IPS-20b (cell line): ENCODE data around the gene MNT.
A peak's percentile ranks its signal among the peaks of the same experiment; 100 is the strongest.

ENCODE experiments used
- H3K27ac ChIP-seq: one replicate; pipeline ENCODE4 v1.5.1; 2013; ENCODE audit warnings: low read length
- H3K27me3 ChIP-seq: 2 replicates; pipeline ENCODE4 v1.6.1; 2013; ENCODE audit warnings: mild to moderate bottlenecking, low read length, inconsistent platforms; ENCODE audit not compliant: insufficient read depth
- H3K36me3 ChIP-seq: 2 replicates; pipeline ENCODE4 v1.6.1; 2013; ENCODE audit warnings: low read depth, mild to moderate bottlenecking, inconsistent platforms, low read length, moderate library complexity; ENCODE audit not compliant: insufficient read depth
- H3K4me1 ChIP-seq: 2 replicates; pipeline ENCODE4 v1.6.1; 2013; ENCODE audit warnings: mild to moderate bottlenecking, control low read depth, inconsistent platforms, low read length, moderate library complexity; ENCODE audit not compliant: insufficient read depth
- H3K4me3 ChIP-seq: 2 replicates; pipeline ENCODE4 v1.5.1; 2013; ENCODE audit warnings: mild to moderate bottlenecking, low read length, inconsistent platforms
- H3K9ac ChIP-seq: 2 replicates; pipeline ENCODE4 v1.6.1; 2013; ENCODE audit warnings: low read depth, mild to moderate bottlenecking, inconsistent platforms, low read length, moderate library complexity
- H3K9me3 ChIP-seq: 2 replicates; pipeline ENCODE4 v1.6.1; 2013; ENCODE audit warnings: mild to moderate bottlenecking, low read depth, low read length, inconsistent platforms; ENCODE audit not compliant: insufficient read depth

The MNT gene

DNA sequence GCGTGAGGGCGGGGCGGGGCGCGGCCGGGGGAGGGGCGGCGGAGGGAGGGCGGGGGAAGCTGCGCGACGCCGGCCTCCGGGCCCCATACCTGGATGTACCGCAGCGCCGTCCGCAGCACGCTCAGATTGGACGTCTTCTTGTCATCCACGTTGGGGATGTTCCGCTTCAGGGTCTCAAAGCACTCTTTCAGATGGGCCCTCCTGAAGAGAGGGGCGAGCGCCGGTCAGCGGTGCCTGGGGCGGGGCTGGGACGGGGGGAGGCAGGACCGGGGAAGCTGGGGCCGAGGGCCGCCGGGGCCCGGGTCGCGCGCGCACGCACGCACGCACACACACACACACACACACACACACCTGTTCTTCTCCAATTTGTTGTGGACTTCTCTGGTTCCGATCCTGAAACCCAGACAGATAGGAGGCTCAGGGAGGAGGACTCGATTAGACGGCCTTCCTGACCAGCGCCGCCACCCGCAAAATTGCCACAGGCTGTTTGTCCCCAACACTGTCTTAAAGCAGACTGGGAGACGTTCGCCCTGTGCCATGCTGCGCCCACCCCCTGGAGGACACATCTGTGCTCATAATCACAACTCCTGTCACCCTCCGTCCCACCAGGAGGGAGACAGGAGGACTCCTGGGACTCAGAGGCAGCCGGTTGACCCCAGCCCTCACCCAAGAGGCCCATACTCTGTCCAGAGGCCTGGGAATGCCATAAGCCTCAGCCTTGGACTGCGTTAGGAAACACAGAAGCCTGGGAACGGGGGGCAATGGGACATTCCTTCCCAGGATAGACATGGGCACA is 6.7 kb downstream of the MNT start:
- H3K27ac ChIP-seq = no peak overlapping the region
- no peaks in the 10 kb centered on the region for H3K27me3 ChIP-seq
- H3K4me1 ChIP-seq = peaks cover 25% of the 10 kb centered on the region
- H3K36me3 ChIP-seq = peaks cover 5% of the 10 kb centered on the region; the same call in 1 of the 2 replicates
- H3K9me3 ChIP-seq = no peaks in the 10 kb centered on the region
- H3K9ac ChIP-seq = no peak overlapping the region; the same call in 1 of the 2 replicates
- peak overlapping the region; percentile 54; the same call in 1 of the 2 replicates for H3K4me3 ChIP-seq

GRCh38 chr17:2393174-2393953 is 7.5 kb downstream of the MNT start:
- Histone ChIP-seq H3K9me3 (no peaks in the 10 kb centered on the region), H3K4me3 (peak overlapping the region; percentile 82), H3K9ac (peak overlapping the region; percentile 86), H3K27ac (peak overlapping the region; percentile 46), H3K4me1 (peaks cover 22% of the 10 kb centered on the region), H3K36me3 (peaks cover 5% of the 10 kb centered on the region; the same call in 1 of the 2 replicates), H3K27me3 (no peaks in the 10 kb centered on the region)

DNA sequence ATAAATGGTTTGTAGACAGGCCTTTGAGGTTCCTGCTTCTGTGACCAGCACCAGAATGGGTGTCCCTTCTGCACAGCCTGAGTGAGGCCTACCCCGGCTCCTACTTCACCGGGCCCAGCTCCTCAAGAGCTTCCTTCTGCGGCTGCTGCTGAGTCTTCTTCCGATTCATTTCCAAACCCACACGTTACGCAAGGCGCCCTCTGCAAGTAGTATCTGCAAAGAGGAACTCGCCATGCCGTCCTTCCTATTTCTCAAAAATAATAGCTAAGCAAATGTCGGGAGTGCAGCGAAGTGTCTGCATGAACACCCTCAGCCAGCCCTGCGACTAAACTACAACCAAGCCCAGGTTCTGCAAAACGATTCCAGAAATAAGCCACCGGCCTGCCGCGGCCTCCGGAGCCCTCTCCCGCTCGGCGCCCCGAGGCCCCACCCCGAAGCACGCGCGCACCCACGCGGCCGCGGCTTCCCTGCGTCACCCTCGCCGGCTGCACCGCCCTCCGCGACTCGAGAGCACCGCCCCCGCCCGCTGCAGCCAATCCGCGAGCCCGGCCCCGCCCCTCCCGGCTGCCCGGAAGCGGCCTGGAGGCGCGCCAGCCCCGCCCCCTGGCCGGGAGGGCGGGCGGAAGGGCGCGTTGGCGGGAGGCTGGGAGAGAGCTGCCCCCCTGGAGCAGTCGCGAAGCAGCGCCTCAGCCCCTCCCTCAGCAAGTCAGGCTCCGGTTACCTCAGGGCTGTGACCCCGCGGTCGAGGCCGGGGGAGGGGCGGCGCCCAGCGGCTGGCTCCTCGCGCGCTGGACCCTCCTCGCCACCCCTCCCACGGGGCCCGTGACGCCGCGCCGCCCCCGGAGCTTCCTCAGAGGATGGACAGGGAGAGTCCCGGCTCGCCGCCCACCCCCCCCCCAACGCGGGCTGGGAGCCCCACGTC is 8.3 kb downstream of the MNT start:
- Histone ChIP-seq H3K27ac (peak overlapping the region; percentile 49), H3K4me3 (peak overlapping the region; percentile 86), H3K27me3 (no peaks in the 10 kb centered on the region), H3K4me1 (peaks cover 13% of the 10 kb centered on the region), H3K36me3 (peaks cover 5% of the 10 kb centered on the region; the same call in 1 of the 2 replicates), H3K9me3 (no peaks in the 10 kb centered on the region), H3K9ac (peak overlapping the region; percentile 93; the same call in 1 of the 2 replicates)

GRCh38 chr17:2391597-2392251 is 9.1 kb downstream of the MNT start:
- Histone ChIP-seq H3K27me3 (no peaks in the 10 kb centered on the region), H3K9ac (peak overlapping the region; percentile 93; the same call in 1 of the 2 replicates), H3K27ac (no peak overlapping the region), H3K4me1 (peaks cover 8% of the 10 kb centered on the region), H3K36me3 (peaks cover 5% of the 10 kb centered on the region; the same call in 1 of the 2 replicates), H3K9me3 (no peaks in the 10 kb centered on the region), H3K4me3 (peak overlapping the region; percentile 86)

- Histone ChIP-seq H3K27ac (no peak overlapping the region), H3K4me3 (no peak overlapping the region), H3K4me1 (no peaks in the 10 kb centered on the region; the same call in 1 of the 2 replicates), H3K27me3 (no peaks in the 10 kb centered on the region), H3K36me3 (peaks cover 5% of the 10 kb centered on the region; the same call in 1 of the 2 replicates), H3K9me3 (no peaks in the 10 kb centered on the region), H3K9ac (no peak overlapping the region)
Observed at GRCh38 chr17:2390199-2390836, 10.5 kb downstream of the MNT start.

DNA sequence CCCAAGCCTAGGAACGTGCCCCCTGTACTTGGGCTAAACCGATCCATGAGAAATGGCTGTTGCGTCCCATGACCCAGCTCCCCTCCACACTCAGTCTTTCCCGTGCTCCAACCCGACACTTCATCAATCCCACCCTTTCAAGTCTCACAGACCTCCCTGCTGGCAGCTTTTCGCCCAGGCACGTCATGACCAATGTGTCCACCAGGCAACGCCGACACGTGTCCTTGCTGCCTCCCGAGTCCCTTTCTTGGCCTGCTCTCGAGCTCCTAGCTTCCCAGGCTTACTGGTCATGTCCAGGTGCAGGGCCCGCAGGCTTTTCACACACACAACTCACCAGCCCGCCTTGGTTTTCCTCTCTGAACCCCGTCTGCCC is 12.2 kb downstream of the MNT start:
- no peak overlapping the region for H3K27ac ChIP-seq
- no peaks in the 10 kb centered on the region; the same call in none of the 2 replicates for H3K4me1 ChIP-seq
- peaks cover 5% of the 10 kb centered on the region; the same call in 1 of the 2 replicates for H3K36me3 ChIP-seq
- no peaks in the 10 kb centered on the region for H3K27me3 ChIP-seq
- H3K9me3 ChIP-seq = no peaks in the 10 kb centered on the region
- H3K4me3 ChIP-seq = no peak overlapping the region
- H3K9ac ChIP-seq = no peak overlapping the region

GRCh38 chr17:2388020-2388682 is 12.7 kb downstream of the MNT start:
- Histone ChIP-seq H3K9me3 (no peaks in the 10 kb centered on the region), H3K4me1 (no peaks in the 10 kb centered on the region; the same call in none of the 2 replicates), H3K4me3 (no peak overlapping the region), H3K27ac (no peak overlapping the region), H3K9ac (no peak overlapping the region), H3K36me3 (peaks cover 5% of the 10 kb centered on the region; the same call in 1 of the 2 replicates), H3K27me3 (no peaks in the 10 kb centered on the region)

- H3K27ac ChIP-seq = no peak overlapping the region
- H3K9me3 ChIP-seq = no peaks in the 10 kb centered on the region
- H3K4me1 ChIP-seq = no peaks in the 10 kb centered on the region; the same call in none of the 2 replicates
- no peak overlapping the region for H3K4me3 ChIP-seq
- H3K27me3 ChIP-seq = no peaks in the 10 kb centered on the region
- H3K9ac ChIP-seq = no peak overlapping the region
- peaks cover 5% of the 10 kb centered on the region; the same call in 1 of the 2 replicates for H3K36me3 ChIP-seq
Observed at GRCh38 chr17:2387086-2388019, 13.5 kb downstream of the MNT start.

DNA sequence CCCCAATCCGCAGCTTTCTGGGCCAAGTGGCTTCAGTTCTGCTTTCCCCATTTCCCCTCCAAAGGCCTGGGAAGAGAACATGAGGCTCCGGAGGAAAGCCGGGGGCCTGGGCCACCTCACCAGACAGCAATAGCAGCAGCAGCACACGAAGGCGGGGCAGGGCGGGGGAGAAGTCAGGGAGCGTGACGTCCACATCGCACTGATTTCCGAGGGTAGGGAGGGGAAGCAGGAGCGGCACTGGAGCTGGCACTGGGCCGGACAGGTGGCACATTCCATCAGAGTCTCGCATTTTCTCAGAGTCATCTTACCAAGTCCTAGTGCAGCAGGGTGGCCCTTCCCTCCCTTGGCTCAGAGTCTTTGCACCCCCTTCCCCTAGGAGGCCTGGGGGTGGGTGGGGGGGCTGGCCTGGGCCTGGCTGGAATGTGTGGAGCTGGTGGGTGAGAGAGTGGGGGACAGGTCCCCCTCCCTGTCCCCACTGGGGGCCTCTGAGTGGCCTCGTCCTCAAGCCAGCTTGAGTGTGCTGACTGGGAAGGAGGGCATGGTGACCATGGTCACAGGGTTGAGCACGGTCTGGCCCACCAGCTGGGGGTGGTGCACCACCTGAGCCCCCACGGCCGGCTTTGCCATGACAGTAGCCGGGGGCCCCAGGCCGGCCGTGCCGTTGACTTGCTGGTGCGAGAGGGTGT is 14.3 kb downstream of the MNT start:
- no peak overlapping the region for H3K9ac ChIP-seq
- no peaks in the 10 kb centered on the region for H3K9me3 ChIP-seq
- no peaks in the 10 kb centered on the region; the same call in 1 of the 2 replicates for H3K4me1 ChIP-seq
- H3K36me3 ChIP-seq = peaks cover 5% of the 10 kb centered on the region; the same call in 1 of the 2 replicates
- H3K4me3 ChIP-seq = no peak overlapping the region
- no peaks in the 10 kb centered on the region for H3K27me3 ChIP-seq
- H3K27ac ChIP-seq = no peak overlapping the region
